Subcutaneous adipose tissue (tissue), 4 donors: Measurements from ENCODE around the gene CCDC102B. TPM values are rescaled to one million over a fixed set of nuclear protein-coding genes. Genes with fewer than 3 reads are reported as not detected.

Source experiments
- CTCF ChIP-seq: fragments of 450-650 bp; IDR thresholded peaks from one replicate; pipeline ENCODE4 v1.5.1; 2016; ENCODE audit warnings: low read depth, mild to moderate bottlenecking, control low read depth, antibody characterized with exemption, moderate library complexity
- total RNA-seq, 4 donors: library from RNA; depleted of rRNA; stranded (reverse); fragments of >200 nt; gene quantifications; one replicate each; pipeline ENCODE4 v1.1.0, GENCODE V29; 2016

The CCDC102B gene
- total RNA-seq, 4 donors from 2014 or later, result 4.7 to 13.8 (median 12.6) TPM

GRCh38 chr18:68935686-68936085 lies 137.8 kb downstream of the CCDC102B start:
- no peak for TF ChIP-seq CTCF

GRCh38 chr18:68937029-68937599 lies 139.2 kb downstream of the CCDC102B start:
- TF ChIP-seq CTCF, result no peak

GRCh38 chr18:68940039-68940438 lies 142.2 kb downstream of the CCDC102B start:
- TF ChIP-seq CTCF, result no peak

- no peak for TF ChIP-seq CTCF
Measured at GRCh38 chr18:68940754-68941153, 142.9 kb downstream of the CCDC102B start.

- no peak for TF ChIP-seq CTCF
Measured at GRCh38 chr18:68942230-68942629, 144.3 kb downstream of the CCDC102B start.

GRCh38 chr18:68944330-68944729 lies 146.4 kb downstream of the CCDC102B start:
- TF ChIP-seq CTCF, result no peak

GRCh38 chr18:68944826-68945225 lies 146.9 kb downstream of the CCDC102B start:
- TF ChIP-seq CTCF, result no peak

- TF ChIP-seq CTCF, result no peak
Measured at GRCh38 chr18:68948622-68949021, 150.7 kb downstream of the CCDC102B start.
